ENCODE results near the gene SGK1.

DNA sequence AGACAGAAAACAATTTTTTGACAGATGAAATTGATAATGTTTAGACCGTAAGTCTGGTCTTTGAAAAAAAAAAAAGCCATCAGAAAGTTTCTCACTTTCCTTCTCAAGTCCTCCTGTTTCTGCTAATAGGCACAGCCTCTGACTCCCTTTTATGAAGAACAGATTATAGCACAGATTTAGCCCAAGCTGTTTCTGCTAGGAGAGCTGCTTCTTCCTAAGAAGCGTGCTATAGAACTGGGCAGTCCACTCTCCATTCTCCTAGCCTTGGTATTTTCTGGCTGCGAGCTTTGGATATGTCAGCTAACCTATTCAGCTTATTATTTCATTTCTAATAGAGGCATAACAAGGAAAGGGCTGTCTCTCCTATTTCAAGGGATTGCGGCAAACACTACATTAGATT is 112.5 kb downstream of the SGK1 start:
- TF ChIP-seq, protein P1, sequence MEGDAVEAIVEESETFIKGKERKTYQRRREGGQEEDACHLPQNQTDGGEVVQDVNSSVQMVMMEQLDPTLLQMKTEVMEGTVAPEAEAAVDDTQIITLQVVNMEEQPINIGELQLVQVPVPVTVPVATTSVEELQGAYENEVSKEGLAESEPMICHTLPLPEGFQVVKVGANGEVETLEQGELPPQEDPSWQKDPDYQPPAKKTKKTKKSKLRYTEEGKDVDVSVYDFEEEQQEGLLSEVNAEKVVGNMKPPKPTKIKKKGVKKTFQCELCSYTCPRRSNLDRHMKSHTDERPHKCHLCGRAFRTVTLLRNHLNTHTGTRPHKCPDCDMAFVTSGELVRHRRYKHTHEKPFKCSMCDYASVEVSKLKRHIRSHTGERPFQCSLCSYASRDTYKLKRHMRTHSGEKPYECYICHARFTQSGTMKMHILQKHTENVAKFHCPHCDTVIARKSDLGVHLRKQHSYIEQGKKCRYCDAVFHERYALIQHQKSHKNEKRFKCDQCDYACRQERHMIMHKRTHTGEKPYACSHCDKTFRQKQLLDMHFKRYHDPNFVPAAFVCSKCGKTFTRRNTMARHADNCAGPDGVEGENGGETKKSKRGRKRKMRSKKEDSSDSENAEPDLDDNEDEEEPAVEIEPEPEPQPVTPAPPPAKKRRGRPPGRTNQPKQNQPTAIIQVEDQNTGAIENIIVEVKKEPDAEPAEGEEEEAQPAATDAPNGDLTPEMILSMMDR (IDR thresholded peaks at IDR 0.05): no peak
- no peak for TF ChIP-seq POLR2A (IDR thresholded peaks at IDR 0.05)
